Nephron (organoid): Measurements from ENCODE around the gene TBC1D16.

Experiments
- H3K27ac Mint-ChIP-seq, 3 experiments: 2 replicates each; pipeline ENCODE4 v1.8.0; 2020; ENCODE audit warnings: mixed read lengths in 3 of 3, mild to moderate bottlenecking in 2 of 3, moderate library complexity in 1 of 3
- H3K27me3 Mint-ChIP-seq: 2 replicates; pipeline ENCODE4 v1.8.0; 2021; ENCODE audit warnings: low read depth, mild to moderate bottlenecking, moderate library complexity, mixed read lengths
- H3K36me3 Mint-ChIP-seq: 2 replicates; pipeline ENCODE4 v1.8.0; 2020; ENCODE audit warnings: low read depth, mixed read lengths
- H3K4me1 Mint-ChIP-seq: 2 replicates; pipeline ENCODE4 v1.8.0; 2020; ENCODE audit warnings: mixed read lengths
- H3K4me3 Mint-ChIP-seq, 3 experiments: 2 replicates each; pipeline ENCODE4 v1.8.0; 2020; ENCODE audit warnings: mild to moderate bottlenecking in 3 of 3, mixed read lengths in 3 of 3, moderate library complexity in 2 of 3
- H3K9me3 Mint-ChIP-seq: 2 replicates; pipeline ENCODE4 v1.8.0; 2020; ENCODE audit warnings: mixed read lengths
- CTCF ChIP-seq, 3 experiments: fragments of 200-600 bp; sonication (generic); IDR thresholded peaks; one replicate each; pipeline ENCODE4 v1.5.0; 2021; ENCODE audit warnings: antibody characterized with exemption in 3 of 3; ENCODE audit not compliant: unreplicated experiment in 3 of 3

TBC1D16 gene

GRCh38 chr17:80035687-80035936 lies at the start of gene TBC1D16:
TSS of gene TBC1D16 (minus strand) at chr17:80035872. CDS start at chr17:80013547, 22,325 bp downstream.
- peaks cover 10% of the 10 kb centered on the region for H3K36me3 Mint-ChIP-seq
- TF ChIP-seq CTCF (IDR thresholded peaks at IDR 0.05; ENCODE audit: unreplicated experiment in 3 of 3) = no peak
- H3K4me1 Mint-ChIP-seq = peaks cover 40% of the 10 kb centered on the region
- peak within 1 kb of the TSS; percentile 95 to 97 (median 96) for H3K4me3 Mint-ChIP-seq
- no peaks in the 10 kb centered on the region for H3K27me3 Mint-ChIP-seq
- no peaks in the 10 kb centered on the region for H3K9me3 Mint-ChIP-seq
- peak within 1 kb of the TSS; percentile 93 to 98 (median 98) for H3K27ac Mint-ChIP-seq

- no peak overlapping the region for H3K27ac Mint-ChIP-seq
- H3K4me1 Mint-ChIP-seq = no peaks in the 10 kb centered on the region
- H3K9me3 Mint-ChIP-seq = no peaks in the 10 kb centered on the region
- peaks cover 6% of the 10 kb centered on the region for H3K36me3 Mint-ChIP-seq
- peaks cover 3% of the 10 kb centered on the region for H3K27me3 Mint-ChIP-seq
- no peak for TF ChIP-seq CTCF (IDR thresholded peaks at IDR 0.05; ENCODE audit: unreplicated experiment in 3 of 3)
- no peak overlapping the region for H3K4me3 Mint-ChIP-seq
Observed at GRCh38 chr17:80084773-80085172, 49.1 kb upstream of the TBC1D16 start.

GRCh38 chr17:80083136-80083661 lies 47.5 kb upstream of the TBC1D16 start:
- H3K4me3 Mint-ChIP-seq = no peak overlapping the region
- H3K27ac Mint-ChIP-seq = no peak overlapping the region
- H3K36me3 Mint-ChIP-seq = peaks cover 9% of the 10 kb centered on the region
- no peaks in the 10 kb centered on the region for H3K4me1 Mint-ChIP-seq
- peaks cover 3% of the 10 kb centered on the region for H3K27me3 Mint-ChIP-seq
- no peaks in the 10 kb centered on the region for H3K9me3 Mint-ChIP-seq
- TF ChIP-seq CTCF (IDR thresholded peaks at IDR 0.05; ENCODE audit: unreplicated experiment in 3 of 3) = no peak

GRCh38 chr17:80082403-80083135 lies 46.9 kb upstream of the TBC1D16 start:
- Mint-ChIP-seq H3K27ac (no peak overlapping the region), H3K36me3 (peaks cover 11% of the 10 kb centered on the region), H3K9me3 (no peaks in the 10 kb centered on the region), H3K27me3 (peaks cover 3% of the 10 kb centered on the region), H3K4me1 (no peaks in the 10 kb centered on the region), H3K4me3 (no peak overlapping the region)
- peak; percentile 69 to 76 (median 75) for TF ChIP-seq CTCF (IDR thresholded peaks at IDR 0.05; ENCODE audit: unreplicated experiment in 3 of 3)

- no peak overlapping the region for H3K4me3 Mint-ChIP-seq
- no peak for TF ChIP-seq CTCF (IDR thresholded peaks at IDR 0.05; ENCODE audit: unreplicated experiment in 3 of 3)
Observed at GRCh38 chr17:80081596-80081995, 45.9 kb upstream of the TBC1D16 start.

GRCh38 chr17:80080081-80080480 lies 44.4 kb upstream of the TBC1D16 start:
- H3K27ac Mint-ChIP-seq = no peak overlapping the region
- H3K4me1 Mint-ChIP-seq = no peaks in the 10 kb centered on the region
- H3K9me3 Mint-ChIP-seq = no peaks in the 10 kb centered on the region
- TF ChIP-seq CTCF (IDR thresholded peaks at IDR 0.05; ENCODE audit: unreplicated experiment in 3 of 3) = no peak
- H3K36me3 Mint-ChIP-seq = peaks cover 13% of the 10 kb centered on the region
- no peak overlapping the region for H3K4me3 Mint-ChIP-seq
- no peaks in the 10 kb centered on the region for H3K27me3 Mint-ChIP-seq

More at GRCh38 chr17:80081596-80081995, 45.9 kb upstream of the TBC1D16 start:
- Mint-ChIP-seq H3K9me3 (no peaks in the 10 kb centered on the region), H3K27me3 (peaks cover 3% of the 10 kb centered on the region), H3K4me1 (no peaks in the 10 kb centered on the region), H3K27ac (no peak overlapping the region), H3K36me3 (peaks cover 13% of the 10 kb centered on the region)
